Psoas muscle (tissue), 8 donors: Measurements from ENCODE around the gene SLCO3A1. TPM values are rescaled to one million over a fixed set of nuclear protein-coding genes. Genes with fewer than 3 reads are reported as not detected.
A peak's percentile ranks its signal among the peaks of the same experiment; 100 is the strongest.

Source experiments
- ATAC-seq, 4 donors: fragments of 200-7000 bp; cut with Tn5 transposase; one replicate each; pipeline ENCODE4 v1.9.1; 2020; ENCODE audit warnings: moderate library complexity in 3 of 4, mild to moderate bottlenecking in 2 of 4
- DNase-seq, 2 donors: peaks; one replicate each; pipeline ENCODE4 v3.0.0-alpha.2; 2020
- H3K27ac ChIP-seq: fragments of 200-600 bp; one replicate; pipeline ENCODE4 v1.8.0; 2022
- H3K27me3 ChIP-seq, 3 donors: fragments of 200-600 bp in 1 of 3; one replicate each; pipeline versions ENCODE4 v1.6.1 to v1.8.0; 2013 to 2022; ENCODE audit warnings: low read length in 2 of 3, mild to moderate bottlenecking in 2 of 3, moderate library complexity in 1 of 3; ENCODE audit not compliant: insufficient read depth in 3 of 3
- H3K36me3 ChIP-seq, 2 donors: fragments of 200-600 bp in 1 of 2; one replicate each; pipeline versions ENCODE4 v1.6.1 to v1.8.0; 2013 to 2022; ENCODE audit warnings: low read depth in 1 of 2, mild to moderate bottlenecking in 1 of 2, moderate library complexity in 1 of 2; ENCODE audit not compliant: insufficient read depth in 1 of 2
- H3K4me1 ChIP-seq: fragments of 200-600 bp; one replicate; pipeline ENCODE4 v1.8.0; 2022
- H3K4me3 ChIP-seq: fragments of 200-600 bp; one replicate; pipeline ENCODE4 v1.8.0; 2022; ENCODE audit warnings: mild to moderate bottlenecking
- H3K9me3 ChIP-seq: fragments of 200-600 bp; one replicate; pipeline ENCODE4 v1.8.0; 2022
- CTCF ChIP-seq: fragments of 200-600 bp; IDR thresholded peaks from one replicate; pipeline ENCODE4 v1.8.0; 2022; ENCODE audit warnings: antibody characterized with exemption
- WGBS, 3 donors: extraction: QIAGEN DNeasy Blood & Tissue Kit; methylation state at CpG; one replicate each; pipeline versions ENCODE4 v1.1.6 to v1.1.7; 2013; 5-methylcytosine and 5-hydroxymethylcytosine counted together
- intact Hi-C, 2 donors: fragments of 100-400 bp; cut with DNase I; formaldehyde crosslinking; loops; one replicate each; pipeline versions ENCODE4 v1.11.0 to v1.14.2; 2022
- polyA plus RNA-seq, 3 donors: library from polyadenylated mRNA; stranded (reverse); fragments of 200-250 nt; gene quantifications; one replicate each; pipeline ENCODE4 v1.2.3, GENCODE V29; 2013
- total RNA-seq, 4 donors: library from RNA; stranded (reverse); fragmentation: NEBNext Ultra II Directional in 2 of 4; extraction: Animal tissue kit (Norgen Biotek cat#: 25700) in 2 of 4; gene quantifications; one replicate each; pipeline versions ENCODE4 v1.2.1 to v1.2.4, GENCODE V29; 2021 to 2023
- donor health status: healthy with polysubstance abuse.
- donor health status: DM: no; HTN: no; CAD: no; lungs with moderate emphysema.
- donor health status: Bipolar disorder and iron deficiency.
- donor health status: healthy.
- donor health status: DM: yes; HTN: yes; CAD: no.
- donor health status: DM: no; HTN: no; CAD: no.
- donor health status: DM: no; HTN: no; CAD: no.
- donor health status: DM: yes; HTN: yes; CAD: no.

Gene SLCO3A1
- total and polyA plus RNA-seq, 7 donors = 3.5 to 10.3 (median 9.4) TPM

GRCh38 chr15:92020804-92021203 lies 167.3 kb downstream of the SLCO3A1 start:
- intact Hi-C loops = no loop called here
- Histone ChIP-seq H3K4me1 (no peaks in the 10 kb centered on the region), H3K27ac (no peak overlapping the region), H3K36me3 (no peaks in the 10 kb centered on the region), H3K9me3 (no peaks in the 10 kb centered on the region), H3K4me3 (no peak overlapping the region), H3K27me3 (no peaks in the 10 kb centered on the region)
- WGBS, 3 donors = 77 to 89% (median 81%) methylated on average over 3 of the region's 3 CpGs
- no peak for TF ChIP-seq CTCF
- no peak for ATAC-seq
- DNase-seq = no peak

GRCh38 chr15:92021792-92022191 lies 168.3 kb downstream of the SLCO3A1 start:
- Histone ChIP-seq H3K27ac (no peak overlapping the region), H3K4me3 (no peak overlapping the region), H3K36me3 (no peaks in the 10 kb centered on the region), H3K4me1 (no peaks in the 10 kb centered on the region), H3K9me3 (no peaks in the 10 kb centered on the region), H3K27me3 (no peaks in the 10 kb centered on the region)
- 80 to 86% (median 80%) methylated on average over 5 of the region's 5 CpGs for WGBS, 3 donors
- no peak for TF ChIP-seq CTCF
- no peak for DNase-seq
- intact Hi-C loops = no loop called here
- ATAC-seq = no peak

GRCh38 chr15:92023965-92024364 lies 170.5 kb downstream of the SLCO3A1 start:
- intact Hi-C loops = no loop called here
- no peak for DNase-seq
- Histone ChIP-seq H3K27me3 (no peaks in the 10 kb centered on the region), H3K4me1 (no peaks in the 10 kb centered on the region), H3K27ac (no peak overlapping the region), H3K9me3 (no peaks in the 10 kb centered on the region), H3K36me3 (no peaks in the 10 kb centered on the region), H3K4me3 (no peak overlapping the region)
- no peak for TF ChIP-seq CTCF
- ATAC-seq = no peak
- 75 to 93% (median 78%) methylated on average over 1 of the region's 1 CpG for WGBS, 3 donors

GRCh38 chr15:92025706-92026270 lies 172.3 kb downstream of the SLCO3A1 start:
- TF ChIP-seq CTCF = no peak
- intact Hi-C loops = no loop called here
- Histone ChIP-seq H3K9me3 (no peaks in the 10 kb centered on the region), H3K27ac (no peak overlapping the region), H3K36me3 (no peaks in the 10 kb centered on the region), H3K27me3 (no peaks in the 10 kb centered on the region), H3K4me1 (peaks cover 9% of the 10 kb centered on the region), H3K4me3 (no peak overlapping the region)
- DNase-seq (no peak), ATAC-seq (no peak)
- whole genome bisulfite sequencing, 3 donors = 70 to 77% (median 75%) methylated on average over 10 of the region's 10 CpGs

GRCh38 chr15:92028389-92028724 lies 174.8 kb downstream of the SLCO3A1 start:
- intact Hi-C loops = no loop called here
- Histone ChIP-seq H3K4me3 (no peak overlapping the region), H3K4me1 (peaks cover 9% of the 10 kb centered on the region), H3K27me3 (no peaks in the 10 kb centered on the region), H3K9me3 (no peaks in the 10 kb centered on the region), H3K36me3 (no peaks in the 10 kb centered on the region), H3K27ac (peak overlapping the region; percentile 53)
- DNase-seq (no peak), ATAC-seq (no peak)
- WGBS, 3 donors = 49 to 70% (median 58%) methylated on average over 4 of the region's 4 CpGs
- TF ChIP-seq CTCF = no peak
